H9 (cell line): ENCODE measurements around the gene TMIGD2. TPM values are rescaled to one million over a fixed set of nuclear protein-coding genes. Genes with fewer than 3 reads are reported as not detected.
A peak's percentile ranks its signal among the peaks of the same experiment; 100 is the strongest.

ENCODE experiments used
- DNase-seq: peaks from one replicate; pipeline ENCODE4 v3.0.0-alpha.2; 2017
- H2AFZ ChIP-seq: one replicate; pipeline ENCODE4 v1.6.1; 2013; ENCODE audit warnings: mild to moderate bottlenecking, low read length, control low read depth, moderate library complexity
- H2AK5ac ChIP-seq: 2 replicates; pipeline ENCODE4 v1.6.1; 2013; ENCODE audit warnings: low read length, control low read depth, mixed read lengths; ENCODE audit not compliant: insufficient read length
- H2BK120ac ChIP-seq: one replicate; pipeline ENCODE4 v1.6.1; 2013; ENCODE audit warnings: low read depth, mild to moderate bottlenecking, low read length, control low read depth, inconsistent platforms; ENCODE audit not compliant: poor library complexity, severe bottlenecking
- H2BK12ac ChIP-seq: 2 replicates; pipeline ENCODE4 v1.6.1; 2013; ENCODE audit warnings: low read length, control low read depth, mixed read lengths, low read depth; ENCODE audit not compliant: insufficient read length
- H2BK15ac ChIP-seq: 2 replicates; pipeline ENCODE4 v1.6.1; 2013; ENCODE audit warnings: low read depth, low read length, control low read depth
- H2BK20ac ChIP-seq: one replicate; pipeline ENCODE4 v1.6.1; 2013; ENCODE audit warnings: low read depth, mild to moderate bottlenecking, low read length, control low read depth, inconsistent platforms; ENCODE audit not compliant: poor library complexity, severe bottlenecking
- H2BK5ac ChIP-seq: 2 replicates; pipeline ENCODE4 v1.6.1; 2013; ENCODE audit warnings: low read length, control low read depth, mixed read lengths; ENCODE audit not compliant: insufficient read length
- H3K14ac ChIP-seq: 2 replicates; pipeline ENCODE4 v1.6.1; 2013; ENCODE audit warnings: low read length, control low read depth; ENCODE audit not compliant: insufficient read depth
- H3K18ac ChIP-seq: 2 replicates; pipeline ENCODE4 v1.6.1; 2013; ENCODE audit warnings: low read depth, mild to moderate bottlenecking, mixed read lengths, low read length, control low read depth; ENCODE audit not compliant: insufficient read length
- H3K23ac ChIP-seq: 2 replicates; pipeline ENCODE4 v1.6.1; 2013; ENCODE audit warnings: low read length, control low read depth, mixed read lengths, low read depth; ENCODE audit not compliant: insufficient read length
- H3K23me2 ChIP-seq: 2 replicates; pipeline ENCODE4 v1.6.1; 2013; ENCODE audit warnings: low read depth, mild to moderate bottlenecking, mixed read lengths, low read length, control low read depth; ENCODE audit not compliant: insufficient read length, poor library complexity, severe bottlenecking
- H3K27ac ChIP-seq: 2 replicates; pipeline ENCODE4 v1.5.1; 2013; ENCODE audit warnings: low read length, control low read depth, mixed read lengths, low read depth; ENCODE audit not compliant: insufficient read length
- H3K27me3 ChIP-seq: 2 replicates; pipeline ENCODE4 v1.6.1; 2013; ENCODE audit warnings: low read length, control low read depth, inconsistent platforms; ENCODE audit not compliant: insufficient read depth
- H3K4ac ChIP-seq: 2 replicates; pipeline ENCODE4 v1.6.1; 2013; ENCODE audit warnings: low read depth, mild to moderate bottlenecking, control low read depth, inconsistent platforms, low read length, moderate library complexity
- H3K4me1 ChIP-seq: 2 replicates; pipeline ENCODE4 v1.6.1; 2013; ENCODE audit warnings: low read length, control low read depth, inconsistent platforms; ENCODE audit not compliant: insufficient read depth
- H3K4me2 ChIP-seq: 2 replicates; pipeline ENCODE4 v1.6.1; 2013; ENCODE audit warnings: low read length, control low read depth, mixed read lengths; ENCODE audit not compliant: insufficient read length, insufficient read depth
- H3K56ac ChIP-seq: 2 replicates; pipeline ENCODE4 v1.6.1; 2013; ENCODE audit warnings: low read depth, mild to moderate bottlenecking, mixed read lengths, low read length, control low read depth; ENCODE audit not compliant: insufficient read length
- H3K79me1 ChIP-seq: 2 replicates; pipeline ENCODE4 v1.6.1; 2013; ENCODE audit warnings: low read depth, mild to moderate bottlenecking, moderate library complexity, low read length, control low read depth, inconsistent platforms; ENCODE audit not compliant: insufficient read depth, poor library complexity, severe bottlenecking
- H3K79me2 ChIP-seq: 2 replicates; pipeline ENCODE4 v1.6.1; 2013; ENCODE audit warnings: low read length, control low read depth, inconsistent platforms; ENCODE audit not compliant: insufficient read depth
- H3K9ac ChIP-seq: 2 replicates; pipeline ENCODE4 v1.6.1; 2013; ENCODE audit warnings: low read length, control low read depth, mixed read lengths; ENCODE audit not compliant: insufficient read length; ENCODE audit errors: extremely low read depth
- H3K9me3 ChIP-seq: one replicate; pipeline ENCODE4 v1.6.1; 2013; ENCODE audit warnings: low read depth, low read length, inconsistent platforms; ENCODE audit not compliant: control insufficient read depth
- H3T11ph ChIP-seq: one replicate; pipeline ENCODE4 v1.6.1; 2013; ENCODE audit warnings: mild to moderate bottlenecking, low read length, control low read depth, inconsistent platforms
- H4K20me1 ChIP-seq: one replicate; pipeline ENCODE4 v1.6.1; 2013; ENCODE audit not compliant: control insufficient read depth, insufficient read length, insufficient read depth
- H4K5ac ChIP-seq: 2 replicates; pipeline ENCODE4 v1.6.1; 2013; ENCODE audit warnings: low read depth, mild to moderate bottlenecking, mixed read lengths, low read length, control low read depth; ENCODE audit not compliant: insufficient read length
- H4K8ac ChIP-seq: replicated peaks from 2 replicates; pipeline ENCODE4 v1.6.1; 2013; ENCODE audit warnings: low read length, control low read depth, mixed read lengths, low read depth; ENCODE audit not compliant: insufficient read length
- H4K91ac ChIP-seq: 2 replicates; pipeline ENCODE4 v1.6.1; 2013; ENCODE audit warnings: low read depth, mild to moderate bottlenecking, moderate library complexity, mixed read lengths, low read length, control low read depth; ENCODE audit not compliant: insufficient read length
- H3K27ac Mint-ChIP-seq, 3 experiments: 2 replicates in 2 of 3; 3 replicates in 1 of 3; pipeline ENCODE4 v1.8.0; 2020 to 2021; ENCODE audit warnings: mixed read lengths in 3 of 3, mild to moderate bottlenecking in 1 of 3, moderate library complexity in 1 of 3
- H3K27me3 Mint-ChIP-seq: 2 replicates; pipeline ENCODE4 v1.8.0; 2021; ENCODE audit warnings: low read depth, mild to moderate bottlenecking, moderate library complexity, mixed read lengths
- H3K36me3 Mint-ChIP-seq, 3 experiments: 2 replicates in 2 of 3; 3 replicates in 1 of 3; pipeline ENCODE4 v1.8.0; 2020 to 2021; ENCODE audit warnings: low read depth in 3 of 3, mixed read lengths in 3 of 3; ENCODE audit not compliant: insufficient read depth in 1 of 3
- H3K4me1 Mint-ChIP-seq, 2 experiments: 2 replicates each; pipeline ENCODE4 v1.8.0; 2020; ENCODE audit warnings: mixed read lengths in 2 of 2
- H3K4me3 Mint-ChIP-seq, 2 experiments: 2 replicates in 1 of 2; 3 replicates in 1 of 2; pipeline ENCODE4 v1.8.0; 2020 to 2021; ENCODE audit warnings: mild to moderate bottlenecking in 2 of 2, mixed read lengths in 2 of 2, moderate library complexity in 1 of 2
- H3K9me3 Mint-ChIP-seq, 2 experiments: 2 replicates in 1 of 2; 3 replicates in 1 of 2; pipeline ENCODE4 v1.8.0; 2020; ENCODE audit warnings: mild to moderate bottlenecking in 2 of 2, mixed read lengths in 2 of 2, moderate library complexity in 1 of 2
- WGBS: extraction: QIAGEN DNeasy Blood & Tissue Kit; methylation state at CpG from one replicate; pipeline ENCODE4 v1.1.7; 2013; ENCODE audit warnings: missing lambda C conversion rate, low lambda C conversion rate, mixed read lengths; ENCODE audit not compliant: insufficient read length; ENCODE audit errors: extremely low coverage; 5-methylcytosine and 5-hydroxymethylcytosine counted together
- total RNA-seq: library from RNA; stranded (reverse); gene quantifications from 2 replicates; pipeline ENCODE4 v1.2.1, GENCODE V29; 2021
- TF ChIP-seq, protein P1 (sequence below): fragments of 200-600 bp; sonication (generic); conservative IDR thresholded peaks from 3 replicates; pipeline ENCODE4 v1.8.0; 2021; ENCODE audit warnings: antibody characterized with exemption, mild to moderate bottlenecking

TMIGD2 gene
- total RNA-seq, 1 experiment from 2014 or later = 0.26 TPM

DNA sequence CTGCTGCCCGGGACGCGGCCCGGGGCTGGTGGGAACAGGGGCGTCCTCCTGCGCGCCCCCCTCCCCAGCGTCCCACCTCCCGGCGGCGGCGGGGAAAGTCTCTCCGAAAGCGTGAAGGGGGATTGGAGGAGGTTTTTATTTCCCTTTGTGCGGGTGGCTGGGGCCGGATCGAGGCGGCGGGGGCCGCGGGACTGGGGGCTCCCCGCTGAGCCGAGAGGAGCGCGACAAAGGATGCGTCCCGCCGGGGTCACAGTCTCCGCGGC lies 23.0 kb downstream of the TMIGD2 start:
- Histone ChIP-seq H2BK15ac (no peak overlapping the region), H3K9ac (no peak overlapping the region), H3T11ph (no peak overlapping the region), H3K27me3 (peaks cover 11% of the 10 kb centered on the region; the same call in 1 of the 2 replicates), H4K91ac (no peak overlapping the region), H3K4ac (no peak overlapping the region), H3K56ac (no peak overlapping the region), H3K79me2 (no peaks in the 10 kb centered on the region), H4K20me1 (no peaks in the 10 kb centered on the region), H3K4me1 (no peaks in the 10 kb centered on the region; the same call in 1 of the 2 replicates), H3K9me3 (no peaks in the 10 kb centered on the region), H3K14ac (no peak overlapping the region; the same call in 1 of the 2 replicates), H2AK5ac (no peak overlapping the region), H3K27ac (no peak overlapping the region), H2AFZ (no peak overlapping the region), H2BK20ac (no peak overlapping the region), H2BK12ac (no peak overlapping the region), H4K8ac (no peak overlapping the region), H4K5ac (no peak overlapping the region), H3K79me1 (no peaks in the 10 kb centered on the region), H2BK120ac (no peak overlapping the region), H2BK5ac (no peak overlapping the region), H3K23me2 (peaks cover 16% of the 10 kb centered on the region), H3K18ac (no peak overlapping the region), H3K23ac (no peak overlapping the region), H3K4me2 (peak overlapping the region; percentile 83)
- TF ChIP-seq, protein P1, sequence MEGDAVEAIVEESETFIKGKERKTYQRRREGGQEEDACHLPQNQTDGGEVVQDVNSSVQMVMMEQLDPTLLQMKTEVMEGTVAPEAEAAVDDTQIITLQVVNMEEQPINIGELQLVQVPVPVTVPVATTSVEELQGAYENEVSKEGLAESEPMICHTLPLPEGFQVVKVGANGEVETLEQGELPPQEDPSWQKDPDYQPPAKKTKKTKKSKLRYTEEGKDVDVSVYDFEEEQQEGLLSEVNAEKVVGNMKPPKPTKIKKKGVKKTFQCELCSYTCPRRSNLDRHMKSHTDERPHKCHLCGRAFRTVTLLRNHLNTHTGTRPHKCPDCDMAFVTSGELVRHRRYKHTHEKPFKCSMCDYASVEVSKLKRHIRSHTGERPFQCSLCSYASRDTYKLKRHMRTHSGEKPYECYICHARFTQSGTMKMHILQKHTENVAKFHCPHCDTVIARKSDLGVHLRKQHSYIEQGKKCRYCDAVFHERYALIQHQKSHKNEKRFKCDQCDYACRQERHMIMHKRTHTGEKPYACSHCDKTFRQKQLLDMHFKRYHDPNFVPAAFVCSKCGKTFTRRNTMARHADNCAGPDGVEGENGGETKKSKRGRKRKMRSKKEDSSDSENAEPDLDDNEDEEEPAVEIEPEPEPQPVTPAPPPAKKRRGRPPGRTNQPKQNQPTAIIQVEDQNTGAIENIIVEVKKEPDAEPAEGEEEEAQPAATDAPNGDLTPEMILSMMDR = no peak
- peaks cover 0 to 1% (median 0%) of the 10 kb centered on the region in 3 experiments; a peak in 1 of 7 replicates for H3K36me3 Mint-ChIP-seq
- H3K27ac Mint-ChIP-seq = no peak overlapping the region
- H3K9me3 Mint-ChIP-seq = no peaks in the 10 kb centered on the region; a peak in 1 of 5 replicates
- peak overlapping the region; percentile 69 to 90; a peak in 4 of 5 replicates for H3K4me3 Mint-ChIP-seq
- no CpG with 5 or more reads among the region's 30 CpGs for WGBS
- peaks cover 5 to 15% of the 10 kb centered on the region in 2 experiments for H3K4me1 Mint-ChIP-seq
- H3K27me3 Mint-ChIP-seq = peaks cover 63% of the 10 kb centered on the region
- no peak for DNase-seq
